IPS-18c (cell line): ENCODE data around the gene HMHB1.

Source experiments
- H3K4me3 ChIP-seq: 2 replicates; pipeline ENCODE4 v1.7.0; 2013; ENCODE audit warnings: low read depth, mild to moderate bottlenecking, low read length, moderate library complexity; ENCODE audit not compliant: insufficient read depth
- H3K9me3 ChIP-seq: one replicate; pipeline ENCODE4 v1.6.1; 2013; ENCODE audit warnings: mild to moderate bottlenecking, low read length, moderate library complexity; ENCODE audit not compliant: control insufficient read depth, insufficient read depth

The HMHB1 gene

GRCh38 chr5:143812085-143812705 lies at the start of gene HMHB1:
TSS of gene HMHB1 (plus strand) at chr5:143812161.
- Histone ChIP-seq H3K4me3 (no peak within 1 kb of the TSS), H3K9me3 (no peaks in the 10 kb centered on the region)

GRCh38 chr5:143762636-143763220 lies 49.2 kb upstream of the HMHB1 start:
- H3K4me3 ChIP-seq, result no peak overlapping the region
- H3K9me3 ChIP-seq, result no peaks in the 10 kb centered on the region

- Histone ChIP-seq H3K9me3 (no peaks in the 10 kb centered on the region), H3K4me3 (no peak overlapping the region)
Measured at GRCh38 chr5:143767162-143767561, 44.8 kb upstream of the HMHB1 start.

- H3K9me3 ChIP-seq, result no peaks in the 10 kb centered on the region
- H3K4me3 ChIP-seq, result no peak overlapping the region
Measured at GRCh38 chr5:143769026-143769786, 42.8 kb upstream of the HMHB1 start.

- Histone ChIP-seq H3K4me3 (no peak overlapping the region), H3K9me3 (no peaks in the 10 kb centered on the region)
Measured at GRCh38 chr5:143770450-143770849, 41.5 kb upstream of the HMHB1 start.

GRCh38 chr5:143771189-143771588 lies 40.8 kb upstream of the HMHB1 start:
- Histone ChIP-seq H3K4me3 (no peak overlapping the region), H3K9me3 (no peaks in the 10 kb centered on the region)

GRCh38 chr5:143771602-143772001 lies 40.4 kb upstream of the HMHB1 start:
- Histone ChIP-seq H3K4me3 (no peak overlapping the region), H3K9me3 (no peaks in the 10 kb centered on the region)

GRCh38 chr5:143772621-143773020 lies 39.3 kb upstream of the HMHB1 start:
- no peak overlapping the region for H3K4me3 ChIP-seq
- H3K9me3 ChIP-seq, result no peaks in the 10 kb centered on the region

- Histone ChIP-seq H3K9me3 (no peaks in the 10 kb centered on the region), H3K4me3 (no peak overlapping the region)
Measured at GRCh38 chr5:143775258-143775657, 36.7 kb upstream of the HMHB1 start.

- H3K9me3 ChIP-seq, result no peaks in the 10 kb centered on the region
- H3K4me3 ChIP-seq, result no peak overlapping the region
Measured at GRCh38 chr5:143776951-143777350, 35.0 kb upstream of the HMHB1 start.

- Histone ChIP-seq H3K9me3 (no peaks in the 10 kb centered on the region), H3K4me3 (no peak overlapping the region)
Measured at GRCh38 chr5:143779506-143779905, 32.5 kb upstream of the HMHB1 start.

GRCh38 chr5:143781993-143782520 lies 29.9 kb upstream of the HMHB1 start:
- Histone ChIP-seq H3K4me3 (no peak overlapping the region), H3K9me3 (no peaks in the 10 kb centered on the region)

- no peak overlapping the region for H3K4me3 ChIP-seq
- no peaks in the 10 kb centered on the region for H3K9me3 ChIP-seq
Measured at GRCh38 chr5:143782588-143783386, 29.2 kb upstream of the HMHB1 start.

GRCh38 chr5:143788401-143788800 lies 23.6 kb upstream of the HMHB1 start:
- H3K4me3 ChIP-seq, result no peak overlapping the region
- H3K9me3 ChIP-seq, result no peaks in the 10 kb centered on the region

GRCh38 chr5:143790457-143791112 lies 21.4 kb upstream of the HMHB1 start:
- no peaks in the 10 kb centered on the region for H3K9me3 ChIP-seq
- H3K4me3 ChIP-seq, result no peak overlapping the region

- no peak overlapping the region for H3K4me3 ChIP-seq
Measured at GRCh38 chr5:143791848-143792731, 19.9 kb upstream of the HMHB1 start.

More at GRCh38 chr5:143791848-143792731, 19.9 kb upstream of the HMHB1 start:
- no peaks in the 10 kb centered on the region for H3K9me3 ChIP-seq
